WERI-Rb-1 (cell line): ENCODE results near the gene ANAPC1.
"Not testable (repeated sequence)": the region's sequence is repeated elsewhere in the genome, so short reads cannot be mapped to it uniquely, and the experiment has no call there.

Experiments used
- DNase-seq: peaks from one replicate; pipeline ENCODE4 v3.0.0-alpha.2; 2020
- H3K27ac ChIP-seq: fragments of 250-450 bp; sonication (Bioruptor Pico); 2 replicates; pipeline ENCODE4 v1.5.1; 2020; ENCODE audit warnings: mild to moderate bottlenecking, moderate library complexity
- H3K27me3 ChIP-seq: fragments of 250-450 bp; sonication (Bioruptor Pico); 2 replicates; pipeline ENCODE4 v1.5.1; 2021; ENCODE audit warnings: mild to moderate bottlenecking, low read depth, moderate library complexity; ENCODE audit not compliant: insufficient read depth, severe bottlenecking
- H3K36me3 ChIP-seq: fragments of 250-450 bp; sonication (Bioruptor Pico); 2 replicates; pipeline ENCODE4 v1.5.1; 2020; ENCODE audit warnings: mild to moderate bottlenecking, moderate library complexity
- H3K4me3 ChIP-seq: 2 replicates; pipeline ENCODE4 v1.5.1; 2011; ENCODE audit warnings: low read depth, mild to moderate bottlenecking, control low read depth, low read length
- H3K9me3 ChIP-seq: fragments of 250-450 bp; sonication (Bioruptor Pico); 2 replicates; pipeline ENCODE4 v1.5.1; 2021; ENCODE audit warnings: mild to moderate bottlenecking, moderate library complexity; ENCODE audit not compliant: severe bottlenecking
- TF ChIP-seq, protein P1 (sequence below): IDR thresholded peaks from 2 replicates; pipeline ENCODE4 v1.5.1; 2011; ENCODE audit warnings: low read depth, mild to moderate bottlenecking, control low read depth, inconsistent platforms, low read length

ANAPC1 gene

DNA sequence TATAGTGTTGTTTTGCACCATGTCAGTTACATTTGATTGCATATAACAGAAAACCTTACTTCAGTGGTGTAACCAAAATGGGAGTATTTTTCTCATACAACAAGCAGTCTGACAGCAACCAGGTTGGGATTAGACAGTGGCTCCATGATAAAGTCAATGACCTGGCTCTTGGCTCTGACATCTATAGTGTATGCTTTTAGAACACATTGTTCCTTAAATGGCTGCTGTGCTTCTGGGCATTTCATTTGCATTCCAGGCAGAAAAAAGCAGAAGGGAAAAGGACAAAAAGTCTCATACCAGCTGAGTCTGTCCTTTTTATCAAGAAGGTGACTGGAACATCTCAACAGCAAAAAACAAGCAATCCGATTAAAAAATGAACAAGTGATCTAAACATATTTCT is 24.6 kb upstream of the ANAPC1 start:
- Histone ChIP-seq H3K4me3 (no peak overlapping the region), H3K9me3 (no peaks in the 10 kb centered on the region), H3K27me3 (no peaks in the 10 kb centered on the region), H3K36me3 (no peaks in the 10 kb centered on the region), H3K27ac (0 out of 2 replicates have a peak overlapping the region, but pooled peaks have one; percentile 3)
- TF ChIP-seq, protein P1, sequence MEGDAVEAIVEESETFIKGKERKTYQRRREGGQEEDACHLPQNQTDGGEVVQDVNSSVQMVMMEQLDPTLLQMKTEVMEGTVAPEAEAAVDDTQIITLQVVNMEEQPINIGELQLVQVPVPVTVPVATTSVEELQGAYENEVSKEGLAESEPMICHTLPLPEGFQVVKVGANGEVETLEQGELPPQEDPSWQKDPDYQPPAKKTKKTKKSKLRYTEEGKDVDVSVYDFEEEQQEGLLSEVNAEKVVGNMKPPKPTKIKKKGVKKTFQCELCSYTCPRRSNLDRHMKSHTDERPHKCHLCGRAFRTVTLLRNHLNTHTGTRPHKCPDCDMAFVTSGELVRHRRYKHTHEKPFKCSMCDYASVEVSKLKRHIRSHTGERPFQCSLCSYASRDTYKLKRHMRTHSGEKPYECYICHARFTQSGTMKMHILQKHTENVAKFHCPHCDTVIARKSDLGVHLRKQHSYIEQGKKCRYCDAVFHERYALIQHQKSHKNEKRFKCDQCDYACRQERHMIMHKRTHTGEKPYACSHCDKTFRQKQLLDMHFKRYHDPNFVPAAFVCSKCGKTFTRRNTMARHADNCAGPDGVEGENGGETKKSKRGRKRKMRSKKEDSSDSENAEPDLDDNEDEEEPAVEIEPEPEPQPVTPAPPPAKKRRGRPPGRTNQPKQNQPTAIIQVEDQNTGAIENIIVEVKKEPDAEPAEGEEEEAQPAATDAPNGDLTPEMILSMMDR: no peak
- DNase-seq: no peak

DNA sequence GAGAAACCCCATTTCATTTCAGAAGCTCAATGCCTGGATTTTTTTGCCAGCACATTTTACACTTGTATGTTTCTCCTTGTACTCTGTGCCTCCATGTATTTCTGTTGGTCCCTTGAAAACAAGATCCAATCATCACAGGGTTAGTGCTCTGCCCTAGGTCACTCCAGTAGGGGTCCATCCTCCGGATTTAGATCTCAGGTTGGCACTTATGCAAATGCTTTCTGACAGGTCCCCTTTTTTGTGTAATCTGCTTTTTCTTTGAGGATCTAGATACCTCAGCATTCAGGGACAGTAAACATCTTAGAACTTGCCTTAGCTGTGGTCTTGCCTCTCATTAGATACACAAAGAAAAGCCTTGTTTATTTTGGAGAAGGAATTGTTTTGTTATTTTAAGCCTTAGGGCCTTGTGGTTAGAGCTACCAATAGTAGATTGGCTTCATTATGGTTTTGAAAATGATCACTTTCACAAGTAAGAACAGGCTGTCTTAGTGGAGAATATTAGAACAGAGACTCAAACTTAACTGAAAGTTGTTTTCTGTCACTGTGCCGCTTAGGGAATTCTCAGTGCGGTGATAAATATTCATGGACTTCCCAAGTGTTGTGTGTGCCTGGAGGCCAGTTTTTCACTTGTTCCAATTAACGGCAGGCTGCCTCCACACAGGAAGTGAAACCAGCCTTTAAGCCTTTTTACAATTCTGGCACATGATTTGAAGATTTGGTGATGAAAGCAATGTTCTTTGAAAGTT is 22.2 kb upstream of the ANAPC1 start:
- DNase-seq: no peak
- TF ChIP-seq, protein P1: no peak
- Histone ChIP-seq H3K27ac (no peak overlapping the region), H3K36me3 (no peaks in the 10 kb centered on the region), H3K27me3 (no peaks in the 10 kb centered on the region), H3K4me3 (no peak overlapping the region), H3K9me3 (no peaks in the 10 kb centered on the region)

DNA sequence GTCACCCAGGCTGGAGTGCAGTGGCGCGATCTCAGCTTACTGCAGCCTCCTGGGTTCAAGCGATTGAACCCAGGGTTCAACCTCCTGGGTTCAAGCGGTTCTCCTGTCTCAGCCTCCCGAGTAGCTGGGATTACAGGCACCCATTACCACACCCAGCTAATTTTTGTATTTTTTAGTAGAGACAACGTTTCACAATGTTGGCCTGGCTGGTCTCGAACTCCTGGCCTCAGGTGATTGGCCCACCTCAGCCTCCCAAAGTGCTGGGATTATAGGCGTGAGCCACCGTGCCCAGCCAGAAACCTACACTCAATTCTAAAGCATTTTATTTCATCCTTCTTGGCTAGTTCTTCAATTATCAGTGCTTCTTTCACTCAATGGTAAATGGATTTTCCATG is 21.5 kb upstream of the ANAPC1 start:
- not testable (repeated sequence) for H3K27ac ChIP-seq, DNase-seq, H3K4me3 ChIP-seq, H3K36me3 ChIP-seq, H3K9me3 ChIP-seq, H3K27me3 ChIP-seq

DNA sequence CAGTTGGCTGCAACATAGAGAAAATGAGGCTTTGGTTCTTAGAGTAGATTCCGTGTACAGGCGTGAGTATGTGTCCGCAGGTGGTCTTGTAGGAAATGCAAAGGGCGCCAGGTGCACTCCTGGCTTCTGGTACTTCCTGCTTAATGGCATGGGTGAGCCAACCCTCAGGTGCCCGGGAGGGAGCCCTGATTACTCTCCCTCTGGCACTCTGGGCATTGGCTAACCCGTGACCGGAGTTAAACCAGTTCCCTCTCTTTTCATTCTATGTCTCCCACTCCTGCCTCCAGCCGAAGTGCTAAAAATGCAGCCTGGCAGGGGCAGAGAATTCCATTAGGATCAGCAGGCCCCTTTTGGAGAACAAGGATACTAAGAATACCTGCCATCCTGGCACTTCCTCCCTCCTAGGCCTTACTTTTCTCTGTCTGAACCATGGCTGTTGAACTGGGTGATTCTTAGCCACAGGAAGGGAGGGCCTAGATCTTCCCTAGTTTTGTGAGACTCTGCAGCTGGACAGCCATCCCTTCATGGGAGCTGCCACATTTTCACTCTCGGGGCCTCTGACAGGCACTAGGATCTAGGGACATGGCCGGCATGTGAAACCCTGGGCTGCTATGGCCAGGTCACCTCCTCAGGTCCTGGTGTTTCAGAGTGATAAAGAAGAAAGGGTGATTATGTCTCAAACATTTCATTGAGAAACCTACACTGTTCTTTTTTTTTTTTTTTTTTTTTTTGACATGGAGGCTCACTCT is 20.9 kb upstream of the ANAPC1 start:
- H3K27me3 ChIP-seq: peaks cover 9% of the 10 kb centered on the region
- H3K9me3 ChIP-seq: no peaks in the 10 kb centered on the region
- no peak for DNase-seq
- no peak overlapping the region for H3K4me3 ChIP-seq
- TF ChIP-seq, protein P1: no peak
- H3K27ac ChIP-seq: no peak overlapping the region
- no peaks in the 10 kb centered on the region for H3K36me3 ChIP-seq

DNA sequence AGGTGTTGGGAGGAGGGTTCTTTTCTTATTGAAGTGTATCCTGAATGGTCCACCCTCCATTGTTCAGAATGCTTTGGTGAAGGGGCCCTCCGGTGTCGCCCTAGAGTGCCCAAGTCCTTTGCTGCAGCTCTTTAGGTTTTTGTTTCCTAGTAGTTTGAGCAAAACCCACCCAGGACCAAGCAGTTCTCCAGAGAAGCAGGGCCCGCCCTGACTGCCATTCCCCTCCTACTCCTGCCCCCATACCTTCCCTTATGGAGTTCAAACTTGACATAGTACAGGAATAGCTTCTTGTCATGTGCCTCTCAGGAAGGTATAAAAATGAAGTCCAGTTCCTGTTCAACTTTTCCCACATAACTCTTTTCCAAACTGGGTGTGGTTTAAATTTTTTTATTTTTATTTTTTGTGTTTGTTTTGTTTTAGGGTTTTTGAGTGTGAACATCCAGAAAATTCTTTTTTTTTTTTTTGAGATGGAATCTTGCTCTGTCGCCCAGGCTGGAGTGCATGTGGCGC is 20.0 kb upstream of the ANAPC1 start:
- H3K27me3 ChIP-seq: peaks cover 16% of the 10 kb centered on the region
- H3K4me3 ChIP-seq: no peak overlapping the region
- TF ChIP-seq, protein P1: no peak
- DNase-seq: no peak
- no peak overlapping the region for H3K27ac ChIP-seq
- no peaks in the 10 kb centered on the region for H3K36me3 ChIP-seq
- no peaks in the 10 kb centered on the region for H3K9me3 ChIP-seq

DNA sequence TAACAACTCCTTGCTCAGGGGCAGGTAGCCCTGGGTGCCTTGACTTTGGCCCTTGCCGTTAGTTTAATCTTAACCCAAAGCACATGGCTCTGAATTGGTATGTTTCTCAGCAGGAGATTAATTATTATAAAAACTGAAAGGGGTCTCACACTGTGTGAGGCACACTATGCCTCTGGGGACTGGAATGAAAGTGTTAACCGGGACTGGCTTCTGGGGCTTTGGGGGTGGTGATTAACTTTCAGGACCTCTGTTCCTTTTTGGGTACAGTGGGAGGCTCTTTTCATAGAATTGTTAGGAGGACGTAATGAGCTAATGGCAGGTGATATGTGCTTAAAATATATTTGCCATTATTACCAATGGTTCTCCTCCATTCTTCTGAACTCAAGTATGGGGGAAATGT is 19.5 kb upstream of the ANAPC1 start:
- H3K27me3 ChIP-seq: peaks cover 16% of the 10 kb centered on the region
- H3K4me3 ChIP-seq: no peak overlapping the region
- no peaks in the 10 kb centered on the region for H3K9me3 ChIP-seq
- no peak for DNase-seq
- no peaks in the 10 kb centered on the region for H3K36me3 ChIP-seq
- TF ChIP-seq, protein P1: no peak
- no peak overlapping the region for H3K27ac ChIP-seq
